NT2/D1 (cell line): ENCODE measurements around the gene GLOD4.

Experiments
- SUZ12 ChIP-seq: IDR thresholded peaks from 2 replicates; pipeline ENCODE4 v1.6.1; 2011; ENCODE audit not compliant: insufficient read length, insufficient read depth; ENCODE audit errors: extremely low read depth
- YY1 ChIP-seq: IDR thresholded peaks from 2 replicates; pipeline ENCODE4 v1.6.1; 2011; ENCODE audit not compliant: insufficient read length, insufficient read depth
- ZNF274 ChIP-seq: IDR thresholded peaks from 2 replicates; pipeline ENCODE4 v1.6.1; 2011; ENCODE audit warnings: mild to moderate bottlenecking, low read depth, low read length

GRCh38 chr17:745406-745805 lies 36.7 kb downstream of the GLOD4 start:
- no peak for TF ChIP-seq ZNF274
- TF ChIP-seq YY1: no peak
- no peak for TF ChIP-seq SUZ12
